ENCODE data around the gene RAB4B. TPM values are rescaled to one million over a fixed set of nuclear protein-coding genes. Genes with fewer than 3 reads are reported as not detected.
A peak's percentile ranks its signal among the peaks of the same experiment; 100 is the strongest.

Gene RAB4B
- total and polyA plus RNA-seq, 2 experiments from 2014 or later = 27.4 to 29.0 TPM

GRCh38 chr19:40739871-40740703 is 38.0 kb upstream of the RAB4B start:
- no peak overlapping the region for H3K4me2 ChIP-seq
- no peaks in the 10 kb centered on the region for H3K79me2 ChIP-seq (replicated peaks; ENCODE audit: insufficient read depth)
- Mint-ChIP-seq H3K36me3 (ENCODE audit: low read depth) (peaks cover 33% of the 10 kb centered on the region), H3K4me1 (peaks cover 11% of the 10 kb centered on the region), H3K9me3 (0 out of 3 replicates have a peak, but pooled peaks cover 3% of the 10 kb centered on the region), H3K27me3 (ENCODE audit: insufficient read depth, low read depth, poor library complexity) (peaks cover 15% of the 10 kb centered on the region), H3K27ac (peak overlapping the region; percentile 44; the same call in 1 of the 2 replicates), H3K4me3 (no peak overlapping the region)
- ATAC-seq = no peak
- H3K9me2 ChIP-seq (ENCODE audit: insufficient read depth) = no peaks in the 10 kb centered on the region
- H2AFZ ChIP-seq = no peak overlapping the region
- peaks cover 4% of the 10 kb centered on the region; the same call in 1 of the 2 replicates for H3K4me1 ChIP-seq (ENCODE audit: insufficient read depth)
- no peaks in the 10 kb centered on the region for H3K27me3 ChIP-seq (ENCODE audit: insufficient read depth)
- no peak overlapping the region for H3K4me3 ChIP-seq
- TF ChIP-seq POLR2AphosphoS5 (IDR thresholded peaks at IDR 0.05; ENCODE audit: low read depth) = no peak
- TF ChIP-seq EZH2phosphoT487 (IDR thresholded peaks at IDR 0.05; ENCODE audit: unreplicated experiment) = no peak
- TF ChIP-seq ZNF462 (CRISPR knock-in tag; IDR thresholded peaks at IDR 0.05) = no peak
- TF ChIP-seq ZNF114 (CRISPR knock-in tag; IDR thresholded peaks at IDR 0.05) = no peak
- no peak for TF ChIP-seq JUNB (IDR thresholded peaks at IDR 0.05; ENCODE audit: unreplicated experiment)
- no peak for TF ChIP-seq NANOG (IDR thresholded peaks at IDR 0.05; ENCODE audit: borderline replicate concordance)
- TF ChIP-seq EZH2 (IDR thresholded peaks at IDR 0.05; ENCODE audit: low read depth, unreplicated experiment) = no peak
- no peak for TF ChIP-seq ZNF331 (CRISPR knock-in tag; IDR thresholded peaks at IDR 0.05; ENCODE audit: low read depth)
- TF ChIP-seq ETS1 (IDR thresholded peaks at IDR 0.05) = no peak
- TF ChIP-seq CREB1 (CRISPR knock-in tag; IDR thresholded peaks at IDR 0.05; ENCODE audit: low read depth) = no peak
- TF ChIP-seq CTCF (conservative IDR thresholded peaks at IDR 0.05; ENCODE audit: low read depth in 2 of 2) = no peak
- no peak for DNase-seq (ENCODE audit: low spot score)
- H4K20me1 ChIP-seq (replicated peaks; ENCODE audit: insufficient read depth) = no peaks in the 10 kb centered on the region
- no peaks in the 10 kb centered on the region for H3F3A ChIP-seq (replicated peaks; ENCODE audit: low read depth)
- no peaks in the 10 kb centered on the region for H3K36me3 ChIP-seq (ENCODE audit: insufficient read depth)
- no peak overlapping the region for H3K27ac ChIP-seq (ENCODE audit: low read depth)
